ENCODE data around the gene PRKAG1. TPM values are rescaled to one million over a fixed set of nuclear protein-coding genes. Genes with fewer than 3 reads are reported as not detected.

The PRKAG1 gene
- total RNA-seq, 1 experiment from 2014 or later = 41.6 TPM

DNA sequence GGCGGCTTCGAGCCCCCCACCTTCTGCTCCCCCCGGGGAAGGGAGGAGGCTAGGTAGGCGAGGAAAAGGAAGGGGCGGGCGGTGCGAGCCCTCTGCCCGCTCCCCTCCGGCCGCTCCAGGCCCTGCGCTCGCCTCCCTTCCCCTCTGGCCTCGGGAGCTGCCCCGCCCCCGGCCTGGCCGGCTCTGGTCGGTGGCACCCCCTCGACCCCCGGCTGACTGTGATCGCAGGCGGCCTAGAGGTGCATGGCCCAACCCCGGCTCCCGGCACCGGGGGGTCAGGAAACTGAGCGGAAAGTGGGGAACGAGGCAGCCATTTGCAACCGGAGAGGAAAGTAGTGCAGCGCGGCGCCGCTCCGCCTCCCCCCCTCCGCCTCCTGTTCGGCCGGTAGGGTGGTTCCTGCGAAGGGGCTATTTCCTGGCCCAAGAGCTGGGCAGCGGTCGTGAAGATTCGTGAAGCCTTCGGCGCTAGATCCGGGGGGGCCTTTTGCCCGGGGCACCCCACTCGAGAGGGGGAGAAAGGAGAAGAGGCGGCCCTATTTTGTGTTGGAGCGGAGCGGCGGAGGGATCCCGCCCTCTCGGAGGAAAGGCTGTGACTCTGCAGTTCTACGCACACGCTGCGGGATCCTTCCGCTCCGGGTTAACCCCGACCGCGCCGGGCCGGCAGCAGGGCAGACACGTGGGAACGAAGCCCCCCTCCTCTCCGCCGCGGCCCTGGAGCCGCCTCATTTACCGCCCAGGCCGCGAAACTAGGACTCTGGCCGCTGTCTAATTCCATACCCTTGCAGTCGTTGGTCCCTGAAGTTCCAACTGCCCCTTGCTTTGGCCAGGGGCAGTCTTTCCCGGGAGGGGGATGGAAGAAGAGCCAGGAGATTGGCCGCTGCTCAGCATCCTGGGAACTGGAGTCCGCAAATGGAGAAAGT lies 41.9 kb upstream of the PRKAG1 start, which contains the start of gene KMT2D (continued):
- TF ChIP-seq, protein P1, sequence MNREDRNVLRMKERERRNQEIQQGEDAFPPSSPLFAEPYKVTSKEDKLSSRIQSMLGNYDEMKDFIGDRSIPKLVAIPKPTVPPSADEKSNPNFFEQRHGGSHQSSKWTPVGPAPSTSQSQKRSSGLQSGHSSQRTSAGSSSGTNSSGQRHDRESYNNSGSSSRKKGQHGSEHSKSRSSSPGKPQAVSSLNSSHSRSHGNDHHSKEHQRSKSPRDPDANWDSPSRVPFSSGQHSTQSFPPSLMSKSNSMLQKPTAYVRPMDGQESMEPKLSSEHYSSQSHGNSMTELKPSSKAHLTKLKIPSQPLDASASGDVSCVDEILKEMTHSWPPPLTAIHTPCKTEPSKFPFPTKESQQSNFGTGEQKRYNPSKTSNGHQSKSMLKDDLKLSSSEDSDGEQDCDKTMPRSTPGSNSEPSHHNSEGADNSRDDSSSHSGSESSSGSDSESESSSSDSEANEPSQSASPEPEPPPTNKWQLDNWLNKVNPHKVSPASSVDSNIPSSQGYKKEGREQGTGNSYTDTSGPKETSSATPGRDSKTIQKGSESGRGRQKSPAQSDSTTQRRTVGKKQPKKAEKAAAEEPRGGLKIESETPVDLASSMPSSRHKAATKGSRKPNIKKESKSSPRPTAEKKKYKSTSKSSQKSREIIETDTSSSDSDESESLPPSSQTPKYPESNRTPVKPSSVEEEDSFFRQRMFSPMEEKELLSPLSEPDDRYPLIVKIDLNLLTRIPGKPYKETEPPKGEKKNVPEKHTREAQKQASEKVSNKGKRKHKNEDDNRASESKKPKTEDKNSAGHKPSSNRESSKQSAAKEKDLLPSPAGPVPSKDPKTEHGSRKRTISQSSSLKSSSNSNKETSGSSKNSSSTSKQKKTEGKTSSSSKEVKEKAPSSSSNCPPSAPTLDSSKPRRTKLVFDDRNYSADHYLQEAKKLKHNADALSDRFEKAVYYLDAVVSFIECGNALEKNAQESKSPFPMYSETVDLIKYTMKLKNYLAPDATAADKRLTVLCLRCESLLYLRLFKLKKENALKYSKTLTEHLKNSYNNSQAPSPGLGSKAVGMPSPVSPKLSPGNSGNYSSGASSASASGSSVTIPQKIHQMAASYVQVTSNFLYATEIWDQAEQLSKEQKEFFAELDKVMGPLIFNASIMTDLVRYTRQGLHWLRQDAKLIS (CRISPR knock-in tag; IDR thresholded peaks at IDR 0.05; ENCODE audit: borderline replicate concordance) = no peak
- TF ChIP-seq NFE2L1 (CRISPR knock-in tag; IDR thresholded peaks at IDR 0.05) = peak; percentile 98
- TF ChIP-seq HMGA2 (CRISPR knock-in tag; IDR thresholded peaks at IDR 0.05) = no peak
- TF ChIP-seq, protein P2, sequence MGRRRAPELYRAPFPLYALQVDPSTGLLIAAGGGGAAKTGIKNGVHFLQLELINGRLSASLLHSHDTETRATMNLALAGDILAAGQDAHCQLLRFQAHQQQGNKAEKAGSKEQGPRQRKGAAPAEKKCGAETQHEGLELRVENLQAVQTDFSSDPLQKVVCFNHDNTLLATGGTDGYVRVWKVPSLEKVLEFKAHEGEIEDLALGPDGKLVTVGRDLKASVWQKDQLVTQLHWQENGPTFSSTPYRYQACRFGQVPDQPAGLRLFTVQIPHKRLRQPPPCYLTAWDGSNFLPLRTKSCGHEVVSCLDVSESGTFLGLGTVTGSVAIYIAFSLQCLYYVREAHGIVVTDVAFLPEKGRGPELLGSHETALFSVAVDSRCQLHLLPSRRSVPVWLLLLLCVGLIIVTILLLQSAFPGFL (CRISPR knock-in tag; IDR thresholded peaks at IDR 0.05; ENCODE audit: borderline replicate concordance) = 0 out of 2 replicates have a peak, but pooled peaks have one; percentile 63
- no peak for TF ChIP-seq EMX1 (CRISPR knock-in tag; IDR thresholded peaks at IDR 0.05)
- TF ChIP-seq, protein P3, sequence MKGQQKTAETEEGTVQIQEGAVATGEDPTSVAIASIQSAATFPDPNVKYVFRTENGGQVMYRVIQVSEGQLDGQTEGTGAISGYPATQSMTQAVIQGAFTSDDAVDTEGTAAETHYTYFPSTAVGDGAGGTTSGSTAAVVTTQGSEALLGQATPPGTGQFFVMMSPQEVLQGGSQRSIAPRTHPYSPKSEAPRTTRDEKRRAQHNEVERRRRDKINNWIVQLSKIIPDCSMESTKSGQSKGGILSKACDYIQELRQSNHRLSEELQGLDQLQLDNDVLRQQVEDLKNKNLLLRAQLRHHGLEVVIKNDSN (CRISPR knock-in tag; IDR thresholded peaks at IDR 0.05) = peak; percentile 71
- TF ChIP-seq GTF2I (CRISPR knock-in tag; conservative IDR thresholded peaks at IDR 0.05) = no peak
- TF ChIP-seq, protein P4, sequence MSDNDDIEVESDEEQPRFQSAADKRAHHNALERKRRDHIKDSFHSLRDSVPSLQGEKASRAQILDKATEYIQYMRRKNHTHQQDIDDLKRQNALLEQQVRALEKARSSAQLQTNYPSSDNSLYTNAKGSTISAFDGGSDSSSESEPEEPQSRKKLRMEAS (CRISPR knock-in tag; IDR thresholded peaks at IDR 0.05) = peak; percentile 92
- TF ChIP-seq ZBTB21 (CRISPR knock-in tag; IDR thresholded peaks at IDR 0.05; ENCODE audit: borderline replicate concordance) = peak; percentile 64; the same call in 1 of the 2 replicates
- TF ChIP-seq TP53 (CRISPR knock-in tag; IDR thresholded peaks at IDR 0.05) = peak; percentile 84; the same call in 1 of the 2 replicates
- TF ChIP-seq, protein P5, sequence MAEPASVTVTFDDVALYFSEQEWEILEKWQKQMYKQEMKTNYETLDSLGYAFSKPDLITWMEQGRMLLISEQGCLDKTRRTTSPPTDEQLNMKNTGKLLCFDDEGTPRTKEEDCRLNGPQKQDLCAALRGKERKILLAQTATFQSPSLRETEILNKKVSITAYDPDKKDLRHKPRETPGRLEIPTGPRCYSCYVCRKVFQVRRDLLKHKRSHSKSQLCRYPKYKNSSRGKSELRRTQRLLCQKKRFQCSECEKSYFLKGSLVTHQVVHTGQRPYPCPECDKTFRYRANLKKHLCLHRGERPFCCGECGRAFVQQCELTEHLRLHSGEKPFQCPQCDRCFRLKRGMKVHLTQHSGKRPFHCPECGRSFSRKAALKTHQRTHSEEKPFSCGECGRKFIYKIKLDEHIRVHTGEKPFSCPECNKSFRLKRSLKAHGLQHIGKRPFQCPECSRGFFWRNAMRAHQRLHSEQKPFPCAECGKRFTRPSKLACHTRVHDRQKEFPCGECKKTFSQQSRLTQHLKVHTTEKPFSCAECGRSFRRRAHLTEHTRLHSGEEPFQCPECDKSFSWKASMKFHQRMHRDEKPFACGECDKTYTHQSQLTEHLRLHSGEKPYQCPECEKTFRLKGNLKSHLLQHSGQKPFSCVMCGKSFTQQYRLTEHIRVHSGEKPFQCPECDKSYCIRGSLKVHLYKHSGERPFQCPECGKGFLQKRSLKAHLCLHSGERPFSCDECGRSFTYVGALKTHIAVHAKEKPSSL (CRISPR knock-in tag; conservative IDR thresholded peaks at IDR 0.05) = no peak
- TF ChIP-seq TEAD1 (CRISPR knock-in tag; IDR thresholded peaks at IDR 0.05) = 0 out of 2 replicates have a peak, but pooled peaks have one; percentile 22
- TF ChIP-seq, protein P6, sequence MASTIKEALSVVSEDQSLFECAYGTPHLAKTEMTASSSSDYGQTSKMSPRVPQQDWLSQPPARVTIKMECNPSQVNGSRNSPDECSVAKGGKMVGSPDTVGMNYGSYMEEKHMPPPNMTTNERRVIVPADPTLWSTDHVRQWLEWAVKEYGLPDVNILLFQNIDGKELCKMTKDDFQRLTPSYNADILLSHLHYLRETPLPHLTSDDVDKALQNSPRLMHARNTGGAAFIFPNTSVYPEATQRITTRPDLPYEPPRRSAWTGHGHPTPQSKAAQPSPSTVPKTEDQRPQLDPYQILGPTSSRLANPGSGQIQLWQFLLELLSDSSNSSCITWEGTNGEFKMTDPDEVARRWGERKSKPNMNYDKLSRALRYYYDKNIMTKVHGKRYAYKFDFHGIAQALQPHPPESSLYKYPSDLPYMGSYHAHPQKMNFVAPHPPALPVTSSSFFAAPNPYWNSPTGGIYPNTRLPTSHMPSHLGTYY (CRISPR knock-in tag; IDR thresholded peaks at IDR 0.05) = no peak
- TF ChIP-seq CREM (CRISPR knock-in tag; IDR thresholded peaks at IDR 0.05) = peak; percentile 85; the same call in 1 of the 2 replicates
- TF ChIP-seq, protein P7, sequence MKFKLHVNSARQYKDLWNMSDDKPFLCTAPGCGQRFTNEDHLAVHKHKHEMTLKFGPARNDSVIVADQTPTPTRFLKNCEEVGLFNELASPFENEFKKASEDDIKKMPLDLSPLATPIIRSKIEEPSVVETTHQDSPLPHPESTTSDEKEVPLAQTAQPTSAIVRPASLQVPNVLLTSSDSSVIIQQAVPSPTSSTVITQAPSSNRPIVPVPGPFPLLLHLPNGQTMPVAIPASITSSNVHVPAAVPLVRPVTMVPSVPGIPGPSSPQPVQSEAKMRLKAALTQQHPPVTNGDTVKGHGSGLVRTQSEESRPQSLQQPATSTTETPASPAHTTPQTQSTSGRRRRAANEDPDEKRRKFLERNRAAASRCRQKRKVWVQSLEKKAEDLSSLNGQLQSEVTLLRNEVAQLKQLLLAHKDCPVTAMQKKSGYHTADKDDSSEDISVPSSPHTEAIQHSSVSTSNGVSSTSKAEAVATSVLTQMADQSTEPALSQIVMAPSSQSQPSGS (CRISPR knock-in tag; IDR thresholded peaks at IDR 0.05; ENCODE audit: borderline replicate concordance, low read depth) = no peak
- TF ChIP-seq, protein P8, sequence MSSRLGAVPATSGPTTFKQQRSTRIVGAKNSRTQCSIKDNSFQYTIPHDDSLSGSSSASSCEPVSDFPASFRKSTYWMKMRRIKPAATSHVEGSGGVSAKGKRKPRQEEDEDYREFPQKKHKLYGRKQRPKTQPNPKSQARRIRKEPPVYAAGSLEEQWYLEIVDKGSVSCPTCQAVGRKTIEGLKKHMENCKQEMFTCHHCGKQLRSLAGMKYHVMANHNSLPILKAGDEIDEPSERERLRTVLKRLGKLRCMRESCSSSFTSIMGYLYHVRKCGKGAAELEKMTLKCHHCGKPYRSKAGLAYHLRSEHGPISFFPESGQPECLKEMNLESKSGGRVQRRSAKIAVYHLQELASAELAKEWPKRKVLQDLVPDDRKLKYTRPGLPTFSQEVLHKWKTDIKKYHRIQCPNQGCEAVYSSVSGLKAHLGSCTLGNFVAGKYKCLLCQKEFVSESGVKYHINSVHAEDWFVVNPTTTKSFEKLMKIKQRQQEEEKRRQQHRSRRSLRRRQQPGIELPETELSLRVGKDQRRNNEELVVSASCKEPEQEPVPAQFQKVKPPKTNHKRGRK (CRISPR knock-in tag; IDR thresholded peaks at IDR 0.05; ENCODE audit: borderline replicate concordance) = peak; percentile 59; the same call in 1 of the 2 replicates
- TF ChIP-seq ESRRA (CRISPR knock-in tag; IDR thresholded peaks at IDR 0.05; ENCODE audit: borderline replicate concordance) = no peak; the same call in 1 of the 2 replicates
- TF ChIP-seq, protein P9, sequence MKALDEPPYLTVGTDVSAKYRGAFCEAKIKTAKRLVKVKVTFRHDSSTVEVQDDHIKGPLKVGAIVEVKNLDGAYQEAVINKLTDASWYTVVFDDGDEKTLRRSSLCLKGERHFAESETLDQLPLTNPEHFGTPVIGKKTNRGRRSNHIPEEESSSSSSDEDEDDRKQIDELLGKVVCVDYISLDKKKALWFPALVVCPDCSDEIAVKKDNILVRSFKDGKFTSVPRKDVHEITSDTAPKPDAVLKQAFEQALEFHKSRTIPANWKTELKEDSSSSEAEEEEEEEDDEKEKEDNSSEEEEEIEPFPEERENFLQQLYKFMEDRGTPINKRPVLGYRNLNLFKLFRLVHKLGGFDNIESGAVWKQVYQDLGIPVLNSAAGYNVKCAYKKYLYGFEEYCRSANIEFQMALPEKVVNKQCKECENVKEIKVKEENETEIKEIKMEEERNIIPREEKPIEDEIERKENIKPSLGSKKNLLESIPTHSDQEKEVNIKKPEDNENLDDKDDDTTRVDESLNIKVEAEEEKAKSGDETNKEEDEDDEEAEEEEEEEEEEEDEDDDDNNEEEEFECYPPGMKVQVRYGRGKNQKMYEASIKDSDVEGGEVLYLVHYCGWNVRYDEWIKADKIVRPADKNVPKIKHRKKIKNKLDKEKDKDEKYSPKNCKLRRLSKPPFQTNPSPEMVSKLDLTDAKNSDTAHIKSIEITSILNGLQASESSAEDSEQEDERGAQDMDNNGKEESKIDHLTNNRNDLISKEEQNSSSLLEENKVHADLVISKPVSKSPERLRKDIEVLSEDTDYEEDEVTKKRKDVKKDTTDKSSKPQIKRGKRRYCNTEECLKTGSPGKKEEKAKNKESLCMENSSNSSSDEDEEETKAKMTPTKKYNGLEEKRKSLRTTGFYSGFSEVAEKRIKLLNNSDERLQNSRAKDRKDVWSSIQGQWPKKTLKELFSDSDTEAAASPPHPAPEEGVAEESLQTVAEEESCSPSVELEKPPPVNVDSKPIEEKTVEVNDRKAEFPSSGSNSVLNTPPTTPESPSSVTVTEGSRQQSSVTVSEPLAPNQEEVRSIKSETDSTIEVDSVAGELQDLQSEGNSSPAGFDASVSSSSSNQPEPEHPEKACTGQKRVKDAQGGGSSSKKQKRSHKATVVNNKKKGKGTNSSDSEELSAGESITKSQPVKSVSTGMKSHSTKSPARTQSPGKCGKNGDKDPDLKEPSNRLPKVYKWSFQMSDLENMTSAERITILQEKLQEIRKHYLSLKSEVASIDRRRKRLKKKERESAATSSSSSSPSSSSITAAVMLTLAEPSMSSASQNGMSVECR (CRISPR knock-in tag; IDR thresholded peaks at IDR 0.05; ENCODE audit: borderline replicate concordance) = peak; percentile 67; the same call in 1 of the 2 replicates
- TF ChIP-seq RELA (CRISPR knock-in tag; IDR thresholded peaks at IDR 0.05; ENCODE audit: borderline replicate concordance) = 0 out of 2 replicates have a peak, but pooled peaks have one; percentile 56
